ENCODE data around the gene DCHS2. TPM values are rescaled to one million over a fixed set of nuclear protein-coding genes. Genes with fewer than 3 reads are reported as not detected.

DCHS2 gene
- total RNA-seq, 1 donor from 2014 or later = 18.3 TPM

Other genes starting within 250 kb of the DCHS2 start
- 39.7 TPM for gene PLRG1, start 58.6 kb upstream of the DCHS2 start, total RNA-seq
- gene FGB, start 71.2 kb upstream of the DCHS2 start, total RNA-seq = 3.7 TPM
- 3.7 TPM for gene FGA, start 98.9 kb upstream of the DCHS2 start, total RNA-seq
- 4.7 TPM for gene FGG, start 120.9 kb upstream of the DCHS2 start, total RNA-seq

All from skeletal muscle tissue (tissue), 1 donor.